GM13976 (cell line): Measurements from ENCODE around the gene PDE9A.

ENCODE experiments used
- DNase-seq: peaks from one replicate; pipeline ENCODE4 v3.0.0; 2012; ENCODE audit warnings: low spot score
- in situ Hi-C: fragments of 300-500 bp; cut with MboI; formaldehyde crosslinking; loops from one replicate; pipeline ENCODE4 v1.12.0; 2022; ENCODE audit warnings: low sequenced_read_pairs, mixed read lengths, inconsistent platforms; ENCODE audit not compliant: unreplicated experiment
- TF ChIP-seq, protein P1 (sequence below): IDR thresholded peaks from 2 replicates; pipeline ENCODE4 v1.5.1; 2012; ENCODE audit warnings: borderline replicate concordance, mild to moderate bottlenecking; ENCODE audit not compliant: insufficient read depth; ENCODE audit errors: extremely low read depth, missing control alignments, control extremely low read depth

PDE9A gene

DNA sequence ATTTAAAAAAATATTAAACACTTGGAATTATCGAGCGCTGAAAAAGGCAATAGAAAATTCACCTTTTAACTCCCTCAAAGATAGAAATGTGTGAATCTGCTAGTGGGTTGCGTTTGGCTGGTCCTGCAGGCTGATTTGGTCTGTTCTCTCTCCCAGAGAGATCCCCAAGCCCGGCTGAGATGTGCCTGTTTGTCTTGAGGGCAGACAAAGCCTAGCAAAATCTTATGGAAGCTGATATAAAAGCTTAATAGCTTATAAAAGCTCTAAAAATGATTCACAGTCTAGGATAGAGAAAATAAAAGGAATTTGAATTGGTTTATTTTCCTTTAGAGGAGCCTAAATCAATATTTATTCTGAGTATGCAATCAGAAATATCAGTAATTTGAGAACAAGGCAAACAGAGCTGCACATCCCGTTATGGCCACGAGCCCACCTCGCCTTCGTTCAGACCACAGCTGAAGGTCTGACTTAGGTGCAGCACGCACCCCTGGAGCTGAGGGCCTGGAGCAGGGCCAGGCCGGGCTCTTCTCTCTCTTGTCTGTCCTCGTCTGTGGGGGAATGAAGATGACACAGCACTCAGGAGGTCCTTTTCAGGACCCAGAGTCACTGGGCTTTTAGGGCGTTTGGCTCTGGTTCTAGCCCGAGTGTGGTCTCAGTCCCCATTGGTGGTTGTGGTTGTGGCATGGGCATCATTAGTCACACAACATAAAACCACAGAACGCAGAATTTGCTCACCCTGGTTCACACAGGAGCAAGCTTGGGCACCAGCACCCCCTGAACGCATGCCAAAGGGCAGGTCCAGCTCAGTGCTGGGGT, 18.6 kb downstream of the PDE9A start:
- TF ChIP-seq, protein P1, sequence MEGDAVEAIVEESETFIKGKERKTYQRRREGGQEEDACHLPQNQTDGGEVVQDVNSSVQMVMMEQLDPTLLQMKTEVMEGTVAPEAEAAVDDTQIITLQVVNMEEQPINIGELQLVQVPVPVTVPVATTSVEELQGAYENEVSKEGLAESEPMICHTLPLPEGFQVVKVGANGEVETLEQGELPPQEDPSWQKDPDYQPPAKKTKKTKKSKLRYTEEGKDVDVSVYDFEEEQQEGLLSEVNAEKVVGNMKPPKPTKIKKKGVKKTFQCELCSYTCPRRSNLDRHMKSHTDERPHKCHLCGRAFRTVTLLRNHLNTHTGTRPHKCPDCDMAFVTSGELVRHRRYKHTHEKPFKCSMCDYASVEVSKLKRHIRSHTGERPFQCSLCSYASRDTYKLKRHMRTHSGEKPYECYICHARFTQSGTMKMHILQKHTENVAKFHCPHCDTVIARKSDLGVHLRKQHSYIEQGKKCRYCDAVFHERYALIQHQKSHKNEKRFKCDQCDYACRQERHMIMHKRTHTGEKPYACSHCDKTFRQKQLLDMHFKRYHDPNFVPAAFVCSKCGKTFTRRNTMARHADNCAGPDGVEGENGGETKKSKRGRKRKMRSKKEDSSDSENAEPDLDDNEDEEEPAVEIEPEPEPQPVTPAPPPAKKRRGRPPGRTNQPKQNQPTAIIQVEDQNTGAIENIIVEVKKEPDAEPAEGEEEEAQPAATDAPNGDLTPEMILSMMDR, result no peak
- in situ Hi-C loops, result no loop called here
- DNase-seq, result no peak

DNA sequence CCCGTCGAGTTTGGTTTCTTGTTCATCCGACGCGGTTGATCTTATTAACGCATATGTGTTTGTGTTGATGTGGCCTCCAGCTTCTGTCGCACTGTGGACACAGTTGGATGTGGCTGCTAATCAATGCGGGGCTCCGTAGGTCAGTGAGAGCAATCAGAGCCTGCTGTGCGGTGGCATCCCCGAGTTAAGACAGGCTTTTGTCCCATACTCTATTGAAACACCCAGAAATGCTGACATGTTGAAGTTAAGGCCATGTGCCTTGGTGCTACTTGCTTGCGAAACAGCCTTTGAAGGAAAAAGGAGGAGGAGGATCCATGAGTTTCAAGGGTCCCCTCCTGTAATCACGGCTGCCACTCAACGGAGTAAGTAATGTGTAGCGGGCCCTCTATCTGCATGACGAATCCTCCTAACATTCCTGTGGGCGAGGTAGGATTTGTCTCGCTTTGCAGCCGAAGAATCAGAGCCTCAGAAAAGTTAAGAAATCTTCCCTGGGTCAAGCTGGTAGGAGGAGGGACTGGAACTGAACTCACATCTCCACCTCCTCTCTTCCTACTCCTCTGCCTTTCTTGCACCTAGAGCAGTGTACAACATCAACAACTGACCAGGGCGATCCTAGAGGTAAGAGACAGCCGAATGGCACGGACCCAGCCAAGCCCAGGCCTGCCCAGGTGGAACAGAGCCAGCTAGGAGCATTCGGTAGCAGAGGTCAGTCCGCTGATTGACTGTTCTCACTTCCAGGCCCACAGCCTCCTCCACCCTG, 19.5 kb downstream of the PDE9A start:
- in situ Hi-C loops, result no loop called here
- no peak for DNase-seq
- TF ChIP-seq, protein P1, result no peak

DNA sequence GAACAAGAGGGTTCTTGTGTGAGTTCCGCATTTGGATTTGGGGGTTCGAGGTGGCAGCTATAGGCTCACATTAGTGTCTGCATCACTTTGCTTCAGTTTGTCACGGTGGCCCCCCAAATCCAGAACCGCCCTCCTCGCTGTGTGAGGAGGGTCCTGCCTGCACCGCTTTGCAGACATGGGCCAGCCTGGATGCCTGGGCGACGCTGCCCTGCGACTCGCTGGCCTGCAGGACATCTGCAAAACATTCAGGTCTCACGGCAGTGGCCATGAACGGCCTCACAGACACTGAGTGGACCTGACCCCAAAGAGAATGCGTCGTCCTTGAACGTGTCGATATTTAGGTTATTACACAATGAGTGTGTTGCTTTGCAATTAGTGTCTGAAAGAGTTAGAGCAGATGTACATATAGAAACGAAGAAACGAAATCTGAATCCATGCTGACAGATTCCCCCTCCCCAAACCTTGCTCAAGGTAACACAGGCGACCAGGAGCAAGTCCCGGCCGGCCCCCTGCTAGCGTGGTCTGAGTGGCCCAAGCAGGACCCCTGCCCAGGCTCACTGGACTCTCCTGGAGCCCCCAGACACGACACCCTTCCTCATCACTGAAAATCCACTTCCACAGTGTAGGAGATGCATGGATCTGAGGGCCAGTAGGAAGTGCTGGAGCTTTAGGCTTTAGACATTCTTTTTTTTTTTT, 20.4 kb downstream of the PDE9A start:
- TF ChIP-seq, protein P1, result no peak
- in situ Hi-C loops, result no loop called here
- DNase-seq, result no peak

DNA sequence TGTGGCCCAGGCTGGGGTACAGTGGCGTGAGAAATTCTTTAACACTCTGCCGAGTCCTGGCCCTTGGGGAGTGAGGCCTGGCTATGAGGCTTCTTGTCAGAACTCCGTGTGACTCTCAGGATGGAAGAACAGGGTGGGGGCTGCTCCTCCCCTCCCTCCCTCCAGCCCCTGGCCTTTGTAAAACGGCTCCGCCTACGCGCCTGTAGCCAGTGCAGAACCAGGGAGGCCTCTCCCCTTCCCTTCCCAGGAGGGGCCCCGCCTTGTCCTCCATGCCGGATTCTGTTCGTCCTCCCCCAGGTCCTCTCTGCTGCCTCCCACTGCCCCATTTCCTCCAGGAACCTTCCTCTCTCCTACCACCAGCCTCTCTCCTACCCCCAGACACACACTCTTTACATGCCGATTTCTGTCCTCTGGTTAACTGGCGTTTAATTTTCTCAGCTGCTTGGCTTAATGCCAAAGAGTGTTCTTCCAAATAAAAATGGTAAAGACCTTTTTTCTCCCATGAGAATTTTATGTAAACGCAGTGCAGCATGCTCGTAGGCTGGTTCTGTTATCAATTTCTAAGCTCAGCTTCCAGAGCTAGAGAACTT, 21.0 kb downstream of the PDE9A start:
- in situ Hi-C loops, result no loop called here
- TF ChIP-seq, protein P1, result no peak
- DNase-seq, result no peak

DNA sequence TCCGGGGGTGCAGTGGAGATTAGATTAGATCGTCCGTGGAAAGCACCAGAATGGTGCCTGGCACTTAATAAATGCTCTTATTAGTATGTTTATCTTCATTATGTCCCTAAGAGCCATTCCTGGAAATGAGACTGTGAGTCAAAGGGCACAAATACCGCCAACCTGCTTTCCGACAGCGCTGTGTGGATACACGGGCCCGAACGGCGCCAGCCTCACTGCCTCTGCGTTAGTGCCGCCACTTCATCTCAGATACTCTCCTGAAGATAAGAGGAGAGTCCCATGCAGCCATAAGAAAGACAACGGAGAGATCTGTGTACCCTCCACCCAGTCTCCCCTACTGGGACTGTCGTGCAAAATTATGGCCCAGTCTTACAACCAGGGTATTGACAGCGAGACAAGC, 22.0 kb downstream of the PDE9A start:
- TF ChIP-seq, protein P1, result no peak
- in situ Hi-C loops, result no loop called here
- no peak for DNase-seq

DNA sequence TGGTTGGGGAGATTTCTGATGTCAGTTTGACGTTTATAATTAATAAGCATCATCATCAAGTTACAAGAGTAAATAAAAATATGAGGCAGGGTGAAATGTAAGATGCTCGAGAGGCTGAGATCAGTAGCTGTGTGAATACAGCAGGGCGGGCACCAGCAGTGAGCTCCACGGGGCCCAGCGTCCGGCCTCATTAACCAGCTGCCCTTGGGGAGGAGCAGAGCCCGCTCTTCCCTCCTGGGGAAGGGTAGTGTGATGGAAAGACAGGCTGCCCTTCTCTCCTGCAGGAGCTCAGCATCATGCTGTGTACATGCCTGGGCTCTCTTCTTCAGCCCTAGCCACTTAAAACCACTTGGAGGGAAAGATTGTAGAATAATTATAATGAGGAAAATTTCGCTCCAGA, 23.4 kb downstream of the PDE9A start:
- TF ChIP-seq, protein P1, result no peak
- in situ Hi-C loops, result no loop called here
- DNase-seq, result no peak
